ENCODE results near the gene ENAM.
"Not testable (repeated sequence)": the region's sequence is repeated elsewhere in the genome, so short reads cannot be mapped to it uniquely, and the experiment has no call there.

Gene ENAM

GRCh38 chr4:70682142-70682541 lies 53.6 kb downstream of the ENAM start:
- not testable (repeated sequence) for DNase-seq

GRCh38 chr4:70687392-70687791 lies 58.8 kb downstream of the ENAM start:
- peak in 1 of 5 donors; percentile 10 for DNase-seq

- peak; percentile 82 to 92 (median 88) for DNase-seq
Observed at GRCh38 chr4:70687821-70688794, 59.6 kb downstream of the ENAM start, which contains the start of gene UTP3. Gene UTP3 (plus strand): TSS chr4:70688532. CDS start chr4:70688678, 146 bp downstream.

GRCh38 chr4:70688795-70689231 lies 60.3 kb downstream of the ENAM start:
- peak in 1 of 5 donors; percentile 10 for DNase-seq

- DNase-seq: no peak
Observed at GRCh38 chr4:70691661-70692060, 63.1 kb downstream of the ENAM start.

- not testable (repeated sequence) for DNase-seq
Observed at GRCh38 chr4:70694633-70695032, 66.1 kb downstream of the ENAM start.

All from T-helper 1 cell (primary cell).